Fibroblast of gingiva (primary cell): Measurements from ENCODE around the gene HIGD2A.
A peak's percentile ranks its signal among the peaks of the same experiment; 100 is the strongest.

Source experiments
- DNase-seq: peaks from one replicate; pipeline ENCODE4 v3.0.0-alpha.2; 2011; ENCODE audit warnings: low read depth

Gene HIGD2A

DNA sequence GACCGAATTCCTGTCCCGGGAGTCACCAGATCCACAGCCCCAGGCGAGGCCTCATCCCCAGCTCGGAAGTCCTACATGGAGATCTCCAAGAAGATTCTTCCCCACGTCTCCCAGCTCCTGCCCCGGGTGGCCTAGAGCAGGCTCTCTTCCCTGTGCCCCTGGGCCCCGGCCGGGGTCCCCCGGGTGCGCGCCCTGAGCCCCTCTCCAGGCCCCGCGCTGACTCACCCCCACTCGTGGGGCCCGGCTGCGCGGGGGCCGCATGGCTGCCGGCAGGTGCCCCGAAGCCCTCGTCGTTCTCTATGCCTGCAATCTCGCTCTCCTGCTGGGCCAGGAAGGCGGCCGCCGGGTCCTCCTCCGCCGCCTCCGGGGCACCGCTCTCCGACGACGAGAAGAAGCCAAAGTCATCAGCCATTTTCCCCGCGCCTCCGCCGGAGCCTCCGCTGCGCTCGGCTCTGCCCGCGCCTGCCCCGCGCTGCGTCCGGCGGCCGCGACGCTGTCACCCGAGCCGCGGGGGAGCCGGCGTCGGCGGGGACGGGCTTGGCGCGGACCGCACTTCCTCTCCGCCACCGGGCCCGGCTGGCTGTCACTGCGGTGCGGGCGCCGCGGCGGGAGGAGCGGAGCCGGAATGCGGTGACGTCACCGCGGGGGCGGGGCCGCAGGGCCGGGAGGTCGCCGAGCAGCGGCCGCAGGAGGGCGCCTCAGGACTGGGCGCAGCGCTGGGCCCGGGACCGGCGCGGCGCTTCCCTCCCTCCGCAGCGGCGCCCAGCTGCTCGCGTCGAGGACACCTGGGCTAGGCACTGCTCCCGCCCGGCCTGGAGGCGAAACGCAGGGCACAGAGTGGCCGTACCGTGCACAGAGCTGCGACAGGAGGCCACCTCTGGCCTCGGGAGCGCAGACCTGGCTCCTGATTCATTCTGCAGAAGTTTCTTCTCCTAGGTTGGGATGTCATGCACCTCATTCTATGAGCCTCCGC, 27.7 kb downstream of the HIGD2A start, which contains the start of gene CLTB:
Gene CLTB, minus strand, starts transcription at position 588 of the 973 bp plus-strand sequence. Its CDS starts 176 bp downstream, at position 412.
- DNase-seq, result peak; percentile 80

DNA sequence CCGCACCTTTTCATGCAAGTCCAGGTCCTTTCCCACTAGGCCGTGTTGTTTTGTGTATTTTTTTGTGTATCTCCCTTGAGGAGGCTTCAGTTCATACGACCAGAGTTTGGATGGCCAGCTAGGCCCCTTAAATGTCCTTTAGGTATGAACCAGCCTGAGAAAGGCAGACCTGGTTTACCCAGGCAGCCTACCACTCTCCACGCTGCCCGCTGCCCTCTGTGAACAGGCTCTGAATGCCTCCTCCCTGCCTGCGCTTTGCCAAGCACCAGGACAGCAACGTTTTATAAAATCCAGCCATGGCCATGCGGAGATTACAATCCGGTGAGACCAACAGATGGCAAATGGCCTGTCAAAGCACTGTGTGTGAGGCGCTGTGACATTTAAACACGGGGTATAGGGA, 28.4 kb downstream of the HIGD2A start:
- no peak for DNase-seq

DNA sequence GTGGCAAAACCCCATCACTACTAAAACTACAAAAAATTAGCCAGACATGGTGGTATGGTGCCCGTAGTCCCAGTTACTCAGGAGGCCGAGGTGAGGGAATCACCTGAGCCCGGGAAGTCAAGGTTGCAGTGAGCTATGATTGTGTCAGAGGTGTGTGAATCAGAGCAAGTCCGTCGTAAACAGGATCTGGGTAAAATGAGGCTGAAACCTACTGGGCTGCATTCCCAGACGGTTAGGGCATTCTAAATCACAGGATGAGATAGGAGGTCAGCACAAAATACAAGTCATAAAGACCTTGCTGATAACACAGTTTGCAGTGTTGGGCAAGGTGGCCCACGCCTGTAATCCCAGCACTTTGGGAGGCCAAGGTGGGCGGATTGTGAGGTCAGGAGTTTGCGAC, 29.7 kb downstream of the HIGD2A start:
- DNase-seq, result no peak

DNA sequence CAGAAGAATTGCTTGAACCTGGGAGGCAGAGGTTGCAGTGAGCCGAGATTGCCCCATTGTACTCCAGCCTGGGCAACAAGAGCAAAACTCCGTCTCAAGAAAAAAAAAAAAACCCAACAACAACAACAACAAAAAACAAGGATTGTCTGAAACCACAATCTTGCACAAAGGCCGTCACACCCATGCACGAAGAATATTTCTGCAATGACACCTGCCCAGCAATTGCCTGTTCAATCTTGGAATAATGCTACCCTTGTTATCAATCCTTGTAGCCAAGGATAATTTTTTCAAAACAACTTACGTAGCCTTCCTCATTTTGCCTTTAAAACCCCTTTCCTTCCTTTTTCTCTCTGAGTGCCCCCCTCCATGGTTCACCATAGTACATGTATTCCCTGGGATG, 31.5 kb downstream of the HIGD2A start:
- no peak for DNase-seq

DNA sequence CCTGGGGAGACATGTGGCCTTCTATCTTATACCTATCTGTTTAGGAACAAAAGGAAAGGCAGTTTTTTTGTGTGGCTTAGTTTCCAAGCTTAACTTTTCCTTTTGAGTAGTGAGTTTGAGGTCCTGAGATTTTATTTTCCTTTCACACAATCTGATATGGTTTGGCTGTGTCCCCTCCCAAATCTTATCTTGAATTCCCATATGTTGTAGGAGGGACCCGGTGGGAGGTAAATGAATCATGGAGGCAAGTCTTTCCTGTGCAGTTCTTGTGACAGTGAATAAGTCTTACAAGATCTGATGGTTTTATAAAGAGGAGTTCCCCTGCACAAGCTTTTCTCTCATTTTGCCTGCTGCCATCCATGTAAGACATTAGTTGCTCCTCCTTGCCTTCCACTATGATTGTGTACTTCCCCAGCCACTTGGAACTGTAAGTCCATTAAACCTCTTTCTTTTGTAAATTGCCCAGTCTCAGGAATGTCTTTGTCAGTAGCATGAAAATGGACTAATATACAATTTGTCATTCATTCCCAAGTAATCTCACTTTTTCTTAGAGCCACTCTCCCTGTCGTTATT, 32.5 kb downstream of the HIGD2A start:
- DNase-seq, result no peak

DNA sequence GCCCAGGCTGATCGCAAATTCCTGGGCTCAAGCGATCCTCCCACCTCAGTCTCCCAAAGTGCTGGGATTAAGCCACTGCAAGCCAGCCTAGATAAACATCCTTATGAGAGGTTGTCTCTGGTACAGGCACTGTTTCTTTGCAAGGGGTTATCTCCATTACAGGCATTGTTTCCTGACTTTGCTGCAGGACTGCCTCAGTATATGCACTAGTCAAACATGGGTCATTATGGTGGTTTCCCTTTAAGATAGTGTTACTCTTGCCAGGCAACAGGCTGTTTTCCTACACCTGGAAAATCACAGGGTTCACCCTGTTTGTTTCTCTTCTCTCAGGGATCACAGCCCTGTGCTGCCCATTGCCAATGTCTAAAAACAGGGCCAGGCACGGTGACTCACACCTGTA, 35.6 kb downstream of the HIGD2A start:
- no peak for DNase-seq

DNA sequence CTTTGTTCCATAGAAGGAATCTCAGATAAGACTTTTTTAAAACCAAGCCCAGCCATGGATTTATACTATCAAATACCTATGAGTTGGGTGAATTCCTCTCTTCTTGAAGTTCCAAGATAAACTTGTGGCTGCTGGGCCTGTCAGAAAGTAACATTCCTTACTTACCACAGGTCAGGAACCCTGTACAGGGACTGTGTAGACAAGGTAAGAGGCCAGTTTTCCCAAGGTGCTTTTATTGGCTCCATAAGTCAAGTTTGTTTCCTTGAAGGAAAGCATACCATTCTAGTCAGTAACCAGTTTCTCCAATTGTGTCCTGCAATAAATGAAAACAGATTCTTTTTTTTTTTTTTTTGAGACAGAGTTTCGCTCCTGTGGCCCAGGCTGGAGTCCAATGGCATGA, 36.6 kb downstream of the HIGD2A start:
- no peak for DNase-seq

DNA sequence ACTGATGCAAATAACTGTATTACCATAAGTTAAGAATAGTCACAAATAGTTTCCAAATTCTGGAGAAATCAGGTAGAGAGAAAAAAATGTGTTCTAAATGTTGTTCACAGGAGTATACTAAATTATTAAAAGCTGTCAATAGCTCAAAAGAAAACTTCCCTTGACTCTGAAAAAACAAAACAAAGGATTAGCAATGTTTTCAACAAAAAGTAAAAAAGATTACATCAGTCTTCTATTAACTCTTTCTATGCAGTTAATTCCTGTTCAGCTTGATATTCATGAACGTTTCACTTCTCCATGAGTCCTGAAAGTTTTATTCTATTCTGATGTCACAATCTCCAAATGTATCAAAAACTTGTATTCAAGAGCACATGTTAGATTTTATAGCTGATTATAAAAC, 37.2 kb downstream of the HIGD2A start:
- no peak for DNase-seq

DNA sequence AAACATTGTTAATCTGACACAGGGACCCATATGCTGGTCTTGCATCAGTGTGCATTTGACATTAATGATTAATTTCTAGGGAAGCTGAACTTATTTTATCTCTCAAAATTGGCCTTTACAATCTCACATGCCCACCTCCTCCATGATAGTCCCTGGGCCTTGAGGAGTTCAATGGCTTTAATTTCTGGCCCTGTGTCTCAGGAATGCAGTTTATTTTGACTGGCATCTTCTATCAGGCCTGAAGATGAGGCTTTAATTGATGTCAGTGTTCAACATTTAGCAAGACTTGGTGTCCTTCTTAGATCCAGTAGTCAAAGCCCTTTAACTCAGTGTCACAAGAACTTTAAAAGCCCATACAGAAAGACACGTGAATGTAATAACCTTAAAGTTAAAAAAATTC, 38.3 kb downstream of the HIGD2A start:
- no peak for DNase-seq

DNA sequence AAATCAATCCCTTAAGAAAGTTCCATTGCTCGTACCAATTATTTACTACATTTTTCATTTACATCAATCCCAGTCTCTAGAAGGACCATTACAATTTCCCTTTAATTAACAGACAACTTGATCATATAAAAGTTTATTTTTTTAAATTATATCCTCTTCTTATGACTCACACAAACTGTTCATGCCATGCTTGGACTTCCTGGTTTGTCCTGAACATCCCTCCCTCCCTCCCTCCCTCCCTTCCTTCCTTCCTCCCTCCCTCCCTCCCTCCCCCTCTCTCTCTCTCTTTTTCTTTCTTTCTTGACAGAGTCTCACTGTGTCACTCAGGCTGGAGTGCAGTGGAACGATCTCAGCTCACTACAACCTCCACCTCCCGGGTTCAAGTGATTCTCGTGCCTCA, 39.4 kb downstream of the HIGD2A start:
- peak; percentile 29 for DNase-seq

DNA sequence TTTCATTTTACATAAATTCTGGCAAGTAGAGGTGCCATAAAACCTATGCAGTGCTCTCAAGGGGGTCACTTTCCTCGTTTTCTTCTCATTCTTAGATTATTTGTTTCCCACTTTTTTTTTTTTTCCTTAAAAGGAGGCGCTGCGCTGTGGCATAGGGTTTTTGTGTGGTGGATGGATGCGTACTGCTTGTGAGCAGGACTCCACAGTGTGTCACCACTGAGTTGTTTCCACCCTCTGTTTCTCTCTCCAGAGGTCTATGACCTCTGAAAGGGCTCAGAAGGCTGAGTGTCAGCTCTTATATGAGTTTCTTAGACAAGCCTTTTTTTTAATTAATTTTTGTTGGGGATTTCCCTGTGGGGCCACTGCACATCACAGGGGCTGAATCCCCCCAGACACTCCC, 41.4 kb downstream of the HIGD2A start:
- no peak for DNase-seq

DNA sequence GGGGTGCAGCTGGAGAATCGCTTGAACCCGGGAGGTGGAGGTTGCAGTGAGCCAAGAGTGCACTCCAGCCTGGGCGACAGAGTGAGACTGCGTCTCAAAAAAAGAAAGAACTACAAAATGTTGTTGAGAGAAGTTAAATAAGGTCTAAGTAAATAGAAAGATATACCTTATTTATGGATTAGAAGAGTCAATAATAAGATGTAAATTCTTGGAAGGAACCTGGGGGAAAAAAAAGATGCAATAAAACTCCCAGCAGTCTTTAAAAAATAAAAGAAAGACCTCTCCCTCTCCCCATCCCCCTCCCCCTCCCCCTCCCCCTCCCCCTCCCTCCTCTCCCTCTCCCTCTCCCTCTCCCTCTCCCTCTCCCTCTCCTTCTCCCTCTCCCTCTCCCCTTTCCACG, 44.2 kb downstream of the HIGD2A start:
- no peak for DNase-seq

DNA sequence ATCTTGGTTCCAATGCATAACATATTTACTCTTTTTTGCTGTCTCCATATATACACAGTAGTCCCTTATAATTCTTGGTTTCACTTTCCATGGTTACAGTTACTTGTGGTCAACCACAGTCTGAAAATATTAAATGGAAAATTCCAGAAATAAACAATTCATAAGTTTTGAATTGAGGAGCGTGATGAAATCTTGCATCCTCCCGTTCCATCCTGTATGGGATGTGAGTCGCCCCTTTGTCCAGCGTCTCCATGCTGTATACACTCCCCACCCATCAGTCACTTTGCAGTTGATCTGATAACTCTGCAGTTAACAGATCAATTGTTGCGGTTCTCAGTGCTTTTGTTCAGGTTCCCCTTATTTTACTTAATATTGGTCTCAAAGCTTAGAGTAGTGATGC, 48.1 kb downstream of the HIGD2A start:
- DNase-seq, result peak; percentile 39

DNA sequence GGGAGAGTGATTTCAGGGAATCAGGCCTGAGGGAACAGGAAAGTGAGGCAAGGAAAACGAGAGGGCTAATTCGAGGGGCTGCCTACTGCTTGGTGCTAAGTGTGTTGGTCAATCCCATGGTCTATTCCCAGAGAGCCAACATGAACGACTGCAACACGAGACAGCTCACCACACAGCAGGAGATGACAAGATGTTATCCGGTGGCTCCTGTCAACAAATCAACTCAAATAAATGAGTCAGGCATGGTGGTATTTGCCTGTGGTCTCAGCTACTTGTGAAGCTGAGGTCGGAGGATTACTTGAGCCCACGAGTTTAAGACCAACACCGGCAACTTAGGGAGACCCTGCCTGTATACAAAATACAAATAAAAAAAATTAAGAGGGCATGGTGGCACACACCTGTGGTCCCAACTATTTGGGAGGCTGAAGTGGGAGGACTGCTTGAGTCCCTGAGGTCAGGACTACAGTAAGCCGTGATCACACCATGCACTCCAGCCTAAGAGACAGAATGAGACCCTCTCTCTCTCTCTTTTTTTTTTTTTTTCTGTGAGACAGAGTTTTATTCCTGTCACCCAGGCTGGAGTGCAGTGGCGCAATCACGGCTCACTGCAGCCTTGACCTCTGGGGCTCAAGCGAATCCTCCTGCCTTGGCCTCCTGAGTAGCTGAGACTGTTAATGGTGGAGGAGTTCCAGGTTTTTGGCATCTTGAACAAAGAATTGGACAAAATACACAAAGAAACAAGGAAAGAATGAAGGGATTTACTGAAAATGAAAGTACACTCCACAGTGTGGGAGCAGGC, 50.6 kb downstream of the HIGD2A start:
- DNase-seq, result no peak
